ENCODE data around the gene BCL2. TPM values are rescaled to one million over a fixed set of nuclear protein-coding genes. Genes with fewer than 3 reads are reported as not detected.

The BCL2 gene
- total and polyA plus RNA-seq, 9 of the 15 experiments (the other 6 are each of a cell fraction or from before 2014, with no cell fraction given), result 0.10 to 1.1 (median 0.65) TPM

DNA sequence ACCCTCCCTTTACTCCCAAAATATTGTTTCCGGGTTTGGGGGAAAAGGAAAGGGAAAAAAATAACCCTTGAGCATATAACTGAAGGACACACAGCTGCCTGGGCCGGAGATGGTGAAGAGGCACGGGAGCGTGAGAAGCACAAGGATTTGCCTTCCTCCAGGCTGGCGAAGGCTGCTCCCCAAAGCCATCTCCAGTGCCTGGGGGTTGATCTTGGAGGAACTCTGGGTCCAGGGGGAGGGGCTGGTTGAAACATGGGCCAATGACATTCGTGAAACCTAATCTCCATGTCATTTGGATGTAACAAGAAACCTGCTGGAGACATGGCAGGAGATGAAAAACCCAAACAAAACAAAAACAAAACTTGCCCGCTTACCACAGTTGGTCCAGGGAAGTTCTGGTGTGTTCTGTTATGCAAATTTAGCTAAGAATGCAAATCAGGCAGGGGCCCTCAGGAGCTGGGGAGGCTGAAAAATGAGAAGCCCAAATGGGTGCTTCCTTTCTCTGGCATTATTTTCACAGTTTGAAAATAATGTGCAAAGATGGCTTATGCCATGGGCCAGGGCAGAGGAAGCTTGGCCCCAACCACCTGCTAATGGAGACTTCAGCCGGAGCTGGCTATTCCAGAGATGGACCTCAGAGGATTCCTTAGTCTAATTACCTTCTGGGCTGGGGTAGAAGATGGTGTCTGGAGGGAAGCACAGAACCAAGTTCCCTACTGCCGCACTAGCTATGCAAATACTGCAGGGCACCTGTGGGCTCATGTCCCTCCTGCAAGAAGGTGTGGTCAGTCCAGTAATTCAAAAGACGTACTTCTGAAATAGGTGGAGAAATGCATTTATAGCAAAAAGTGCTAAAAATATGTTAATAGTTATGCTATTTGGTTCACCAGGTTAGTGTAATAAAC lies 180.9 kb downstream of the BCL2 start:
- FAIRE-seq (no peak), DNase-seq (ENCODE audit: extremely low read depth in 1 of 4, low spot score in 3 of 4) (peak in 3 of 4 experiments; percentile 6 to 16 (median 8)), ATAC-seq (peak; percentile 74)
- Histone ChIP-seq H3K9me3 (replicated peaks; ENCODE audit: control insufficient read depth, insufficient read depth, low read depth, low read length) (no peaks in the 10 kb centered on the region), H2AFZ (ENCODE audit: low read depth, low read length) (peak overlapping the region; percentile 75), H4K20me1 (replicated peaks; ENCODE audit: control insufficient read depth, insufficient read depth, low read length) (no peaks in the 10 kb centered on the region), H3K79me2 (ENCODE audit: control insufficient read depth, insufficient read depth, low read length) (no peaks in the 10 kb centered on the region), H3K4me1 (replicated peaks in 1 of 2; ENCODE audit: control insufficient read depth in 2 of 2, insufficient read depth in 2 of 2, low read length in 2 of 2) (no peaks in the 10 kb centered on the region), H3K4me2 (ENCODE audit: insufficient read depth, low read length) (peak overlapping the region; percentile 29), H3K9me1 (ENCODE audit: control insufficient read depth, insufficient read depth, low read length) (no peaks in the 10 kb centered on the region), H3K27ac (ENCODE audit: extremely low read depth, low read depth, low read length) (no peak overlapping the region), H3K4me3 (no peak overlapping the region; the same call in 1 of the 2 replicates), H3K36me3 (ENCODE audit: control insufficient read depth, insufficient read depth, low read length) (no peaks in the 10 kb centered on the region), H3K27me3 (ENCODE audit: control insufficient read depth in 2 of 2, insufficient read depth in 2 of 2, low read length in 2 of 2) (peaks cover 6 to 29% of the 10 kb centered on the region in 2 experiments; a peak in 3 of 5 replicates), H3K9ac (ENCODE audit: insufficient read depth in 1 of 2, low read depth in 2 of 2, low read length in 2 of 2) (no peak overlapping the region)
- POLR2A ChIA-PET, result interaction anchor here (0.6 kb wide), 1 partner anchor 9 kb away, joined by 3 read pairs; no protein-coding TSS in a partner anchor
- intact Hi-C loops (cut with micrococcal nuclease) (loop anchor here (10.0 kb wide), 1 partner anchor 76 kb away; no protein-coding TSS in a partner anchor), in situ Hi-C loops (cut with MboI) (loop anchor here (10.0 kb wide), 1 partner anchor 296 kb away; no protein-coding TSS in a partner anchor)
- CTCF ChIA-PET (ENCODE audit: low intra/inter-chr PET ratio), result no interaction called here
- BruUV-seq (replicated peaks), result no TSS peak
- TF ChIP-seq E2F6 (IDR thresholded peaks at IDR 0.05; ENCODE audit: borderline replicate concordance in 1 of 2, extremely low read depth in 1 of 2, insufficient read depth in 1 of 2, insufficient read length in 1 of 2, low read depth in 1 of 2, low read length in 1 of 2, poor library complexity in 1 of 2, severe bottlenecking in 1 of 2), result no peak
- no peak for TF ChIP-seq CBX1 (IDR thresholded peaks at IDR 0.05; ENCODE audit: low read depth)
- 0 out of 2 replicates have a peak, but pooled peaks have one; percentile 35 for TF ChIP-seq GABPA (tag; conservative IDR thresholded peaks at IDR 0.05; ENCODE audit: low read depth)
- WGBS (ENCODE audit: insufficient coverage, low coverage, missing lambda C conversion rate), result 13% methylated on average over 7 of the region's 10 CpGs

Measured in K562 (cell line).